GM19463 (cell line): ENCODE results near the gene HTR4.
"Not testable (repeated sequence)": the region's sequence is repeated elsewhere in the genome, so short reads cannot be mapped to it uniquely, and the experiment has no call there.

Source experiments
- ATAC-seq: cut with Tn5 transposase; IDR thresholded peaks from one replicate; pipeline ENCODE4 v1.9.1; 2021; ENCODE audit warnings: mild to moderate bottlenecking, moderate library complexity; ENCODE audit not compliant: unreplicated experiment

HTR4 gene, protein sequence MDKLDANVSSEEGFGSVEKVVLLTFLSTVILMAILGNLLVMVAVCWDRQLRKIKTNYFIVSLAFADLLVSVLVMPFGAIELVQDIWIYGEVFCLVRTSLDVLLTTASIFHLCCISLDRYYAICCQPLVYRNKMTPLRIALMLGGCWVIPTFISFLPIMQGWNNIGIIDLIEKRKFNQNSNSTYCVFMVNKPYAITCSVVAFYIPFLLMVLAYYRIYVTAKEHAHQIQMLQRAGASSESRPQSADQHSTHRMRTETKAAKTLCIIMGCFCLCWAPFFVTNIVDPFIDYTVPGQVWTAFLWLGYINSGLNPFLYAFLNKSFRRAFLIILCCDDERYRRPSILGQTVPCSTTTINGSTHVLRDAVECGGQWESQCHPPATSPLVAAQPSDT

DNA sequence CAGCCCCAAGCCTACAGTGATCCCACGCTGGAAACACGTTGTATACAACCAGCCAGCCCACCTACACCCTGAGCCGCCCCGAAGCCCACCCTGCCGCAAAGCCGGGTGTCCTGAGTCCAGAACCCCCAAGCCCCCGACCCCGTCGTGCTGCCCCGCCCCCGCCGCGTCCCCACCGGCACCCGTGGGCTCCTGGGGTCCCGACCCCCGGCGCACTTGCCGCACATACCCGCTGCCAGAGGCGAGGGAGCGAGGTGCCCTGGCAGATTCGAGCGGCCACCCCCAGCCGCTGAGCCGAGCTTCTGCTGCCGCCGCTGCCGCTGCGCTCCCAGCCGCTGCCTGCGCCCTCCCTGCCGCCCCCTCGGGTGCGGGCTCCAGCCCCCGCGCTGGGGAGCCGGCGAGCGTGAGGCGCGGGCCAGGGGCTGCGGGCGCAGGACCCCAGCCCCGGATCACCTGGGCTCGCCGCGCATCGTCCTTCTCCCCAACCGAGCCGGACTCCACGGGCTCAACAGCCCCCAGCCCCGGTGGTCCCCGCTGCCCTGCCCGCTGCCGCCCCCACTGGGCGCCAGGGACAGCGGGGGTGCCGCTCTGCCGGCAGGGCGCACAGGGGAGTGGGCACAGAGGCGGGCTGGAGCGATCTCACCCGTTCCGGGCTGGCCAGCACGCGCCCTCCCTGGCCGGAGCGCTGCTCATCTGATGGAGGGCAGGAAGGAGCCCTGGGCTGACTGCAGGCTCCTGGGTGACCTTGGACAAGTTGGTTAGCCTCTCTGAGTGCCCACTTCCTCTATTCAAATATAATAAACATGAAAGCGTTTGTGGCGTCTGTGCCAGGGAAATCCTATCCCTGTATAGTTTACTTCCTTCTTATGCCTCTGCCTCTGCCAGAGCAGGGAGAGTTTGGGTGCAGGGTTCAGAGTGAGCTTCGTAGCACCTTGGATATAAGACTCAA is at the start of gene HTR4:
HTR4 (minus strand) TSS at position 692 of the 946 bp plus-strand sequence. CDS start 17,513 bp downstream, outside the sequence.
- ATAC-seq = no peak

DNA sequence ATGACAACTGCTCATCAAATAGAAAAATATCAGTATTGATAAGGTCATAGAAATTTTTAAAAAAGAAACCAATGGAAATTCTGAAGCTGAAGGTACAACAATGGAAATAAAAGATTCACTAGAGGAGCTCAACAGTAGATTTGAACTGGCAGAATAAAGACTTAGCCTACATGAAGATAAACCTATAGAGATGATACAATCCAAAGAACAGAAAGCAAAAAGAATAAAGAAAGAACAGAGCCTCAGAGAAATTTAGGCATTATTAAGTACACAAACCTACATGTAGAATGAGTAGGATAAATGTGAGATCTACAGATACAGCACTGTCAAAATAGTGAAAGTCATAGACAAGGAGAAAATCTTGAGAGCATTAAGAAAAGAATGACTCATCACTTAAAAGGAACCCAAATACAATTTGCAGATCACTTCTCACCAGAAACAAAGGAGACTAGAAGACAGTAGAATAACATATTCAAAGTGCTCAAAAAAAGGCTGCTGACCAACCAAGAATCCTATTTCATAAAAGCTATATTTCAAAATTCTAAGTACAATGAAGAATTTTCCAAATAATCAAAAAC is 47.8 kb upstream of the HTR4 start:
- ATAC-seq = no peak

DNA sequence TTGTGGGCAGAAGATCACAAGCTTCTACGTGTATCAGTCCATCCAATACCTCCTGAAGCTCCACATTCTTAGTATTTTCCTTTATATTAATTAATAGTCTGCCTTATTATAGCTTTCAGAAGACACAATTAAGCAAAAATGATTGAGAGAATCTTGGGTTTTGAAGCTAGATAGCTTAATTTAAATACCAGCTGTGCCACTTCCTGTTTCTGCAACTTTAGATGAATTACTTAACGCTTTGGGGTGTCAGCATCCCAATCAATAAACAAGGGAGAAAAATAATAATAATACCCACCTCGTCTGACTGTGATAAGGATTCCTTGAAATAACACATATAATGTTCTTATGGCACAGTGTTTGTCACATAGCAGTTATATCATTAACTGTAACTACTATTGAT is 44.7 kb upstream of the HTR4 start:
- ATAC-seq = no peak

GRCh38 chr5:148697809-148698196 is 43.5 kb upstream of the HTR4 start:
- no peak for ATAC-seq

DNA sequence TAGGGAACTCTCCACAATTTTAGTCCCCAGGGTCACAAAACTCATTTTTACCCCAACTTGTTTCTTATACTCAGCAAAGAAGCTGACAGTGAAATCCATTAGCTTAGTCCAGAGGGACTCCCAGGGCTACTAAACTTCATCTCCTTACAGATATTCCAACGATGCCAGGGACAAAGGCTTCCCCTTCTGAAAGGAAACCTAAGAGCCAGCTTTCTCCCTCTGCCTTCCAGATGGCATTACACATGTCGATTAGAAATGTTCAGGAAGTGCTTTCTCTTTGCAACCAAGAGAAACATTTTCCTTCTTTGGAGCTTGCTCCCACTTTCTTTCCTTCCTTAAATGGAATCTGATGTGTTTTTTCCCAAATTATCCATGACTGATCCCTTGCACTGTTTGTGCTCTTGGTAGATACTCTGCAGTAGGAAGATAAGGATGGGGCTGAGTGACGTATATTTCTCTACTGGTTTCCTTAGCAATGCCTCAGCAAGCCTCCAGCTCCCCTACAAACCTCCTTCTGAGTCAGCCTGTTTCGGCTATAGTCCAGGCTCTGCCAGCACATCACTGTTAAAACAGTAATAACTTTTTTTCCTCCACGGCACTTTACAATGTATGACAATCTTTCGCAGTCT is 43.0 kb upstream of the HTR4 start:
- no peak for ATAC-seq

DNA sequence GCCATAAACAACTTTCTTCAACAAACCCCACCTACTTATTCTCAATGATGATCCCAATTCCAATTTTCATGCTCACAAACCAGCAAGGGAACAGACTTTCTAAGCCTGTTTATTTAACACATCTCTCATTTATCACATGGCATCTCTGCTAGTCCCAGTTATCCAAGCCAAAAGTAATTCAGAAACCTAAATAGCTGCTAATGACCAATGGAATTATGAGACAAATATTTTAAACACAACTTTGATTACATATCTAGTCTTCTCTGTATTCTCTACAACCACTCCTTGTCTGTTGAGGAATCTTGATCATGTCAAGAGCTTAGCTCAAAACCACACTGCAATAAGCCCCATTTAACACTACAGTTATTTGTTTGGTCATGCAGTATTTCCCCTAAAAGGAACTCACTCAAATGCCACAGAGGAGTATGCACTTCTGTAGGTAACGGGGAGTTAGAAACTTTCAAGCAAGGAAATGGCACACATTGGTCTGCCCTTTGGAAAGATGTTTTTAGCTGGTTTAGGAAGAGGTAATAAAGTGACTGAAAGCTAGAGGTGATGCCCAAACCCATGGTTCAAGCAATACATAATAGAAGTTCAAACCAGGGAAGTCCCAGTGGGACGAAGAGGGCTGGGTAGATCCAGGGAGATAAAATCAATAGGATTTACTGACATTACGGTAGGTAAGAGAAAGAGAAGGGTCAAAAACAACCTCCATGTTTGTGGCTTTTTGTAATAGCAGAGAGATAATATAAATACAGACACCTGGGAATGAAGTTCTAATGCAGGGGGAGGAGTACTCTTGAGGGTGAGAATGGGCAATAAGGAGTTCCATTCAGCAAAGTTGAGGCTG is 42.1 kb upstream of the HTR4 start:
- ATAC-seq = no peak

- no peak for ATAC-seq
These were observed 36.6 kb upstream of the HTR4 start for GRCh38 chr5:148690945-148691344.

GRCh38 chr5:148688787-148689186 is 34.5 kb upstream of the HTR4 start:
- no peak for ATAC-seq

- no peak for ATAC-seq
These were observed 33.5 kb upstream of the HTR4 start for GRCh38 chr5:148687871-148688270.

DNA sequence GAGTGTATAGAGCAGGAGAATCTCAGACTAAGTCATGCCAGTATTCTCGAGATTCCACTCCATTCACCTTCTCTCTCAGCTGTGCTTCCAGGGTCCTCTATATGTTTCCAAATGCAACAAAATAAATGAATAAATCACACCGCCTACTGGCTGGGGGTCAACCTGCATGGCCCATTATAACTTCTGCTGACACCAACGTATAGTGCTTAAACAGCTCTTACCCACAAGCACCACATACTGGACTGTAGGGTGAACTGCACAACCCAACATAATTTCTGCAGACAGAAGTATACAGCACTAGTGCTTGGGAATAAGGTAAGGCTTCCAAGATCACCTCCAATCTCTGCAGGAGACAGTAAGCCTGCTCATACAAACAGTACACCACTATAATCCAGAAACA is 33.1 kb upstream of the HTR4 start:
- peak; percentile 84 for ATAC-seq

- ATAC-seq = no peak
These were observed 32.3 kb upstream of the HTR4 start for GRCh38 chr5:148686660-148687059.

- ATAC-seq = no peak
These were observed 31.3 kb upstream of the HTR4 start for GRCh38 chr5:148685520-148686134.

DNA sequence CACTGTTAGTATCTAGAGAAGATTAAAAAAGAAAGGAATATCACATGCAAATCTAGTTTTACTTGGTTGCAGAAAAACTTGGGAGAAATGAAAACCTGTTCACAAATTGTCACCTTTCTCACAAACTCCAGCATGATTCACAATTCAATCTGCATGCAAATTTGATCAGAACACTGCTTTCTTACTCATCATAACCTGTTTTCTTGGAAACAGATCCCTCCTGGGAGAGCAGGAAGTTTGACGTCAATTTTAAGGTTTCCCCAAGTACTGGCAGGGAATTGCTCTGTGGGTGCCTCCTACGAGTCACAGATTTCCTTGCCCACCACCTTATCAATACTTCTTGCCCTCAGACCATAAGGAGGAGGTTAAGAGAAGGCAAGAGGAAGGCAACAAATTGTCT is 30.2 kb upstream of the HTR4 start:
- ATAC-seq = no peak

DNA sequence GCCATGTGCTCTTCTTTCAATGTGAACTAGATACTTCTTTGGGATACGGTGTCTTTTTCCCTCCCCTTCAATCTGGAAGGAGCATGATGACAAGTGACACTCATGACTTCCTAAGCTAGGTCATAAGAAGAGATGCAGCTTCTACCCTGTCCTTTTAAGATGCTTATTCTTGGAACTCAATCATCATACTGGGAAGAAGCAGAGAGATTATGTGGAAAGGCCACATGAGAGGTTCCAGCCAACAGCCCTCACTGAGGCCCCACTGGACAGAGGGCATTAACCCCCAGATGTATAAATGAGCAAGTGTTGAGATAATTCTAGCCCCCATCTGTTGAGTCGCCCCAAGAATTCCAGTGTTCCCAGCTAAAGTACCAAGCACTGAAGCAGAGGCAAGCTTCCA is 29.3 kb upstream of the HTR4 start:
- ATAC-seq = no peak

- no peak for ATAC-seq
These were observed 28.0 kb upstream of the HTR4 start for GRCh38 chr5:148682058-148683026.

DNA sequence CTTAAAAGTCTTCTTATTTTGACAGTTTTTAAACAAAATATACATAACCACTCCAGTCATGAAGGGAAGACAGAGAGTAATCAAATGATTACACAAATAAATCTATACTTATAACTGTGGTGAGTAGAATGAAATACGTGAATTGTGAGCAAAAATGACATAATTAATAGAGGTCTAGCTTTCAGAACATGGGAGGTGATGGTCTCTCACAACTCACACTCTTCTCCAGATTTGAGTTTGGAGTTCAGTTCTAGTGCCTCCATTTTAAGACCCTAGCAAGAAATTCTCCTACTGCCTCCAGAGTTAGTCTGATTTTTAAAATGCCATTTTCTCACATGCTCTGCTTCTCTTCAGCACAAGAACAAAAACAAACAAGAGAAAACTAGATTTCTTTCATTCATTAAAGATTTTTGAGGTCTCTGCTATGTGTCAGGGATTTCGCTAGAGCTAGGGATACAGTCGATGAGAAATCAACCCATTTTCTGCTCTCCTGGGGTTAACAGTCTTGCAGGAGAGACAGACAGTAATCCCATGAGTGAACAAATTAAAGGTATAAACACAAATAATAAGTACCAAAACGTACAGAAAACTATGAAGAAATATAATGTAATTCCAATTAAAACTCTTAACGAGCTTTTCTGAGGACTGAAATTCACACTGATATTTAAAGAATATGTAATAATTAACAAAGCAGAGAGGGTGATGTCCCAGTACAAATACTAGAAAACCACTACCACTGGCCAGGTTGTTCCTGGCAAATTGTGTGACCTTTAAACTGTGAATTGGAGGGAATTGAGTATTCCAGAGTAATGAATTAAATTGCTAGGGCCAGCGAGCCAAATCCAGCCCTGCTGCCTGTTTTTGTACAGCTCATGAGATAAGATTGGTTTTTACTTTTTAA is 27.1 kb upstream of the HTR4 start:
- ATAC-seq = no peak

DNA sequence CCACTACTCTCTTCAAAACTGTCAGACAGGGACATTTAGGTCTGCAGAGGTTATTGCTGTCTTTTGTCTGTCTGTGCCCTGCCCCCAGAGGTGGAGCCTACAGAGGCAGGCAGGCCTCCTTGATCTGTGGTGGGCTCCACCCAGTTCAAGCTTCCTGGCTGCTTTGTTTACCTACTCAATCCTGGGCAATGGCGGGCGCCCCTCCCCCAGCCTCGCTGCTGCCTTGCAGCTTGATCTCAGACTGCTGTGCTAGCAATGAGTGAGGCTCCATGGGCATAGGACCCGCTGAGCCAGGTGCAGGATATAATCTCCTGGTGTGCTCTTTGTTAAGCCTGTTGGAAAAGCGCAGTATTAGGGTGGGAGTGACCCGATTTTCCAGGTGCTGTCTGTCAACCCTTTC is 19.4 kb upstream of the HTR4 start:
- not testable (repeated sequence) for ATAC-seq

- no peak for ATAC-seq
These were observed 12.0 kb upstream of the HTR4 start for GRCh38 chr5:148666353-148666752.
